Measurements from ENCODE around the gene PREX1. TPM values are rescaled to one million over a fixed set of nuclear protein-coding genes. Genes with fewer than 3 reads are reported as not detected.

PREX1 gene
- total RNA-seq, 4 donors from 2014 or later = 29.7 to 56.3 (median 46.6) TPM

DNA sequence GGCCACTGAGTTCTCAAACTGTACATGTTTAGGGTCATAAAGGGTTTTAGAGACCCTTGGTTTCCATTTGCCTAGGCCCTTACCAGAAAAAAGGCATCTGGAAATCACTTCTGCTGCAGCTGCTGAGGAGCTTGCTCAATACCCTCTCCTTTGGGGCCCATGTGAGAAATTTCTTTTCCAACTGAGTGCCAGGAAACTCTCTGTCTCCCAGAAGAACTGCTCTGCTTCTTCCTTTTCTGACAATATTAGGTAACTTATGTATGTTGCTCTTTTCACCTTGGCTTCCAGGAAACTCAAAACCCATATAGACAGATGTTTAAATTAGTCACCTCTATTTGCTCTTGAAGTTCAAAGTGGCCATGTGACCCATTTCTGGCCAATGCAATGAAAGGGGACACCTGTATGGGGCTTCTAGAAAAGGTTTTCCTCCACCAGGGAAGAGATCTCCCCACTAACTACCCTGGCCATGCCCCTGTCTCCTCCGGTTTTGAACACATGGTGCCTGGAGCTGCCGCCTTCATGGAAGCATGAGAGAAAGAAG is 121.6 kb downstream of the PREX1 start:
- TF ChIP-seq, protein P1, sequence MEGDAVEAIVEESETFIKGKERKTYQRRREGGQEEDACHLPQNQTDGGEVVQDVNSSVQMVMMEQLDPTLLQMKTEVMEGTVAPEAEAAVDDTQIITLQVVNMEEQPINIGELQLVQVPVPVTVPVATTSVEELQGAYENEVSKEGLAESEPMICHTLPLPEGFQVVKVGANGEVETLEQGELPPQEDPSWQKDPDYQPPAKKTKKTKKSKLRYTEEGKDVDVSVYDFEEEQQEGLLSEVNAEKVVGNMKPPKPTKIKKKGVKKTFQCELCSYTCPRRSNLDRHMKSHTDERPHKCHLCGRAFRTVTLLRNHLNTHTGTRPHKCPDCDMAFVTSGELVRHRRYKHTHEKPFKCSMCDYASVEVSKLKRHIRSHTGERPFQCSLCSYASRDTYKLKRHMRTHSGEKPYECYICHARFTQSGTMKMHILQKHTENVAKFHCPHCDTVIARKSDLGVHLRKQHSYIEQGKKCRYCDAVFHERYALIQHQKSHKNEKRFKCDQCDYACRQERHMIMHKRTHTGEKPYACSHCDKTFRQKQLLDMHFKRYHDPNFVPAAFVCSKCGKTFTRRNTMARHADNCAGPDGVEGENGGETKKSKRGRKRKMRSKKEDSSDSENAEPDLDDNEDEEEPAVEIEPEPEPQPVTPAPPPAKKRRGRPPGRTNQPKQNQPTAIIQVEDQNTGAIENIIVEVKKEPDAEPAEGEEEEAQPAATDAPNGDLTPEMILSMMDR (IDR thresholded peaks at IDR 0.05; ENCODE audit: low read depth) = no peak

DNA sequence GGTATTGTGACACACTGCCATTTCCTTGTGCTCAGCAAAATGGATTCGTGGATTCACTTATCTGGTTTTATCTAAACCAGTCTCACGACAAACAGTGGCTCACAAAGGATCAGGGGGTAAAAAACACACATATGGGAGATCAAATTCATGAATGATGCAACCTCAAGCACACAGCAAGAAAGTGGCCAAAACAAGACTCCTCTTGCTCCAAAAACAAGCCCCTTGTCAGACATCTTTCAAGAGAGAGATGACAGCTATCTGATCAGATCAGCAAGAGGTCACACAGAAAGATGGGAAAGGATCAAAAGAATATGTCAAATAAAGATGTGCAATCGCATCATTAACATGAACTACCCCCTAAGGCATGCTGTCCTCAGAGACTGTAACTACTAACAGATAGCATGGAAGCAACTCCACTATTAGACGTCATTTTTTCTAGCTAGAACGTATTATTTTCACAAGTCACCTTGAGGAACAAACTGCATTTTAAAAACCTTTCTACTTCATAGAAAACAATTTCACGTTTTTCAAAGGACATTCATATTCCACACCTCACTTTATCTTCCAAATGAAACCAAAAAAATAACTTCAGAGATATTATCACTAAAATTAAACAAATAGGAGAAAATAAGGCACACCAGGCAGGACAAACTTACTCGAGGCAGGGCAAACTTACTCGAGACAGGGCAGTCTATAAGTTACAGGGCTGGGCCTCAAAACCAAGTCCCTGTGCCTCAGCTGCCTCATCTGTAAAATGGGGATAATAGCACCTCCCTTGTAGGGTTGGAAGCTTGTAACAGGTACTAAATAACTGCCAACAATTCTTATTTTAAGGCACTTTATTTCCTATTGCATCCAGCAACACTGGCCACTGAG is 122.3 kb downstream of the PREX1 start:
- TF ChIP-seq, protein P1 (IDR thresholded peaks at IDR 0.05; ENCODE audit: low read depth) = no peak

DNA sequence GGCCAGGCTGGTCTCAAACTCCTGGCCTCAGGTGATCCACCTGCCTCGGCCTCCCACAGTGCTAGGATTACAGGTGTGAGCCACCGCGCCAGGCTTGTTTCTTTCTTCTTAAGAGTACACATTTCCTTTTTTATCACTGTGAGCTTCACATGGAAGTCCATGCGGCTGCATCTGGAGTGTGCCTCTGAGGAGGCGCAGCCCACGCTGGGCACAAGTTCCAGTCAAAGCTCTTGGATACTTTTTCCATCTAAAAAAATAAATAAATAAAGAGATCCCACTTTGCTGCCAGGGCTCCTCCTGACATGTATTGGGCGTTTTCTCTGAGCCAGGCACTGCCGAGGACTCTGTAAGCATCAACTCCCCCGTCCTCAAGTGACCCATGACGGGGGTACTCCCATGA is 123.0 kb downstream of the PREX1 start:
- TF ChIP-seq, protein P1 (IDR thresholded peaks at IDR 0.05; ENCODE audit: low read depth) = no peak

DNA sequence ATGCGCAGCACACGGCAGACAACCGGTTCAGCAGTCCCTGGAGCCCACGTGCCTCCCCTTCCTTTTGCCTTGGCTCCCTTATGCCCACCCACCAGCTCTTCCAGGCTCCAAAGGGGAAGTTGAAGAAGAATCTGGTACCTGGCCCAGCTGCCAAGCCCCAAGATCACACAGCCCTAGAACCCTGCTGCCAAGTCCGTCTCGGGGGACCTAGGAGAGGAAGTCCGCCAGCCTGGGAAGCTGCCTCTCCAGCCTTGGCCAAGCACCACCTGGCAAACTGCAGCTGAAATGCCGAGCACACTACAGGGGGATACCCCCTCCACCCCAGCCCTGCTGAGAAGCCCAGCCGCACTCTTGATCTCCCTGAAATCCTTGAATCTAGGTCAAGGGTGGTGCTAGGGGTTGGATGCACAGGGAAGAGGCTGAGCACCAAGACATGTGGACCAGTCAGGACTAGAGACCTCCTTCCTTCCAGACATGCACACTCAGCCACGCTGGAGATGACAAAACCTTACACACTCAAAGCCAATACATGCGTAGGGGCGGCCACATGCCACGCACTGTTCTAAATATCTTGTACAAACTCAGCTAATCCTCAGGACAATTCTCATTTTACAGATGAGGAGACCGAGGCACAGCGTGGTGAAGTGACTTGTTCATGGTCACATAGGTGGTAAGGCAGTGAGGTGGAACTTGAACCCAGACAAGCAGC is 124.1 kb downstream of the PREX1 start:
- TF ChIP-seq, protein P1 (IDR thresholded peaks at IDR 0.05; ENCODE audit: low read depth) = no peak

DNA sequence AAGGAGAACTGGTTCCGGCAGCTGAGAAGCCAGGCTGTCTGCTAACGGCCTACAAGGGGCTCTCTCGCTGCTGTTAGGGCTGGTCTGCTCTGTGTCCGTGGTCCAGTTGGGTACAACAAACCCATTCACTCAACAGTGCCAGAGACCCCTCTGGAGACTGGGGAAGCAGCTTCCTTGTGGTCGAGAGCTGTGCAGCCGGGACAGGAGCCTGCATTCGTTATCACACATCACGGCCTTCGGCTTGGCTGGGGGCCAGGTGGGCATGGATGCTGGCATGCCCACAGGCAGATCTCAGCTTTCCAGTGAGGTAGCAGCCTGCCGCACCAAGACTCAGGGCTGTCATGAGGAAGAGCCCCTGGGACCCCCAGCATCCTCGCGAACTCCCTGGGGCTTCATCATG is 124.7 kb downstream of the PREX1 start:
- TF ChIP-seq, protein P1 (IDR thresholded peaks at IDR 0.05; ENCODE audit: low read depth) = no peak

DNA sequence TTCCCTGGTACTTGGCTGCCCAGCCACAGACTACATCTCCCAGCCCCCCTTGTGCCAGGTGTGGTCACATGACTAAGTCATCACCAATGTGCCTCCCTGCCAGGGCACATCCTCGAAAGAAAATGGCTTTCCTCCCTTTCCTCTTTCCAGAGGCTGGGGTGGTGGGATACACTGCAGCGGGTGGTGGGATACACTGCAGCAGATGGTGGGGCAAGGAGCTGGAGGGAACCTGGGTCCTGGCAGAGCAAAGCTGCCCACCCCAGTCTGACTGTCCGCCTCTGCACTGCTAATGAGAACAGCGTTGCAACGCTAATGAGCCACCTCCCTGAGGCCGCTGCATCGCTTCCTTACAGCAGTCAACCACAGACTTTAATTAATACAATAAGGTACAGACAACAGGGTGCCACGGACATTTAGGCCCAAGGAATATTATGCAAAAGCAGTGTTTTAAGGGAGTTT is 125.3 kb downstream of the PREX1 start:
- TF ChIP-seq, protein P1 (IDR thresholded peaks at IDR 0.05; ENCODE audit: low read depth) = no peak

DNA sequence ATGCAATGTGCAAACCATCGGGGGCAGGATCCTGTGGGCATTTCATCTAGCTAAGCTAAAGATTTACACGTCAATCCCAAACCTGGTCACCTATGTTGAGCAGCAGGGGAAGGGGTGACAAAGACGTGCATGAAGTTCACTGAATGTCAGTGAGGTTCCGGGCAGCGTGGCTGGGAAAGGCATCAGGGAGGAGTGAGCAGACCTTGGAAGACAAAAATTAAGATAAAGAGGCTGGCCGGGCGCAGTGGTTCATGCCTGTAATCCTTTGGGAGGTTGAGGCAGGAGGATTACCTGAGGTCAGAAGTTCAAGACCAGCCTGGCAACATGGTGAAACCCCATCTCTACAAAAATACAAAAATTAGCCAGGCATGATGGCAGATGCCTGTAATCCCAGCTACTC is 126.1 kb downstream of the PREX1 start:
- TF ChIP-seq, protein P1 (IDR thresholded peaks at IDR 0.05; ENCODE audit: low read depth) = no peak

Measured in subcutaneous adipose tissue (tissue), 4 donors.